NCI-H146 (cell line): ENCODE data around the gene VEGFD.
A peak's percentile ranks its signal among the peaks of the same experiment; 100 is the strongest.

Experiments
- DNase-seq: peaks from one replicate; lab custom pipeline; 2025; lab: John Stamatoyannopoulos, UW

VEGFD gene

DNA sequence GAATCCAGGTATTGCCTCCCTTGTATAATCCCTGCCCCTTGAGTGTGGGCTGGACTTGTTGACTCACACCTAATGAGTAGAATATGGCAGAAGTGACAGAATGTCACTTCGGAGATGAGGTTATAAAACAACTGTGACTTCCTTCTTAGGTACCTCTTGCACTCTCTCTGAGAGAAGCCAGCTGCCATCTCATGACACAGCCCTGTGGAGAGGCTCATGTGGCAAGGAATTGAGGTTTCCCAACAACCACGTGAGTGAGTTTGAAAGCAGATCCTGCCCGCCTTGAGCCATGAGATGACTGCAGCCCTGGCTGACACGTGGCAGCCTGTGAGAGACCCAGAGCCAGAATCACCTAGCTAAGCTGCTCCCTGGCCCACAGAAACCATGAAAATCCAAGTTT, 82.3 kb downstream of the VEGFD start:
- no peak for DNase-seq

- DNase-seq = peak; percentile 12
Observed at GRCh38 chrX:15299941-15300851, 84.0 kb downstream of the VEGFD start.

- no peak for DNase-seq
Observed at GRCh38 chrX:15298780-15299179, 85.4 kb downstream of the VEGFD start.

GRCh38 chrX:15298201-15298600, 86.0 kb downstream of the VEGFD start:
- no peak for DNase-seq
